Measurements from ENCODE around the gene KCNQ4.

Gene KCNQ4

DNA sequence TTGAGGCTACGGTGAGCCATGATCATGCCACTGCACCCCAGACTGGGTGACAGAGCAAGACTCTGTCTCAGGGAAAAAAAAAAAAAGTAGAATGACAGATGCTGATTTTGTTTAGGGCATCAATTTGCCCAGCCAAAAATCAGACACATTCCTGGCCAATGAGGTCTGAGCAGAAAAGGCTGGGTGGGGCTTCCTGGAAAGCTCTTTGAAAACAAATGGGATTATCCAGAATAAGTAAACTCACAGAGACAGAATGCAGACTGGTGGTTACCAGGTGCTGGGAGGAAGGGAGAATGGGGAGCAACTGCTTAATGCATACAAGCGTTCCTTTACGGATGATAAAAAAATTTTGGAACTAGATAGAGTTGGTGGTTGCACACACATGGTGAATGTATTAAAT is 88.7 kb downstream of the KCNQ4 start:
- in situ Hi-C loops (cut with MboI; ENCODE audit: low sequenced_read_pairs, unreplicated experiment), result no loop called here
- no peak for DNase-seq (ENCODE audit: low spot score)
- TF ChIP-seq, protein P1, sequence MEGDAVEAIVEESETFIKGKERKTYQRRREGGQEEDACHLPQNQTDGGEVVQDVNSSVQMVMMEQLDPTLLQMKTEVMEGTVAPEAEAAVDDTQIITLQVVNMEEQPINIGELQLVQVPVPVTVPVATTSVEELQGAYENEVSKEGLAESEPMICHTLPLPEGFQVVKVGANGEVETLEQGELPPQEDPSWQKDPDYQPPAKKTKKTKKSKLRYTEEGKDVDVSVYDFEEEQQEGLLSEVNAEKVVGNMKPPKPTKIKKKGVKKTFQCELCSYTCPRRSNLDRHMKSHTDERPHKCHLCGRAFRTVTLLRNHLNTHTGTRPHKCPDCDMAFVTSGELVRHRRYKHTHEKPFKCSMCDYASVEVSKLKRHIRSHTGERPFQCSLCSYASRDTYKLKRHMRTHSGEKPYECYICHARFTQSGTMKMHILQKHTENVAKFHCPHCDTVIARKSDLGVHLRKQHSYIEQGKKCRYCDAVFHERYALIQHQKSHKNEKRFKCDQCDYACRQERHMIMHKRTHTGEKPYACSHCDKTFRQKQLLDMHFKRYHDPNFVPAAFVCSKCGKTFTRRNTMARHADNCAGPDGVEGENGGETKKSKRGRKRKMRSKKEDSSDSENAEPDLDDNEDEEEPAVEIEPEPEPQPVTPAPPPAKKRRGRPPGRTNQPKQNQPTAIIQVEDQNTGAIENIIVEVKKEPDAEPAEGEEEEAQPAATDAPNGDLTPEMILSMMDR (IDR thresholded peaks at IDR 0.05; ENCODE audit: borderline replicate concordance, control extremely low read depth, extremely low read depth, insufficient read depth, missing control alignments), result no peak

DNA sequence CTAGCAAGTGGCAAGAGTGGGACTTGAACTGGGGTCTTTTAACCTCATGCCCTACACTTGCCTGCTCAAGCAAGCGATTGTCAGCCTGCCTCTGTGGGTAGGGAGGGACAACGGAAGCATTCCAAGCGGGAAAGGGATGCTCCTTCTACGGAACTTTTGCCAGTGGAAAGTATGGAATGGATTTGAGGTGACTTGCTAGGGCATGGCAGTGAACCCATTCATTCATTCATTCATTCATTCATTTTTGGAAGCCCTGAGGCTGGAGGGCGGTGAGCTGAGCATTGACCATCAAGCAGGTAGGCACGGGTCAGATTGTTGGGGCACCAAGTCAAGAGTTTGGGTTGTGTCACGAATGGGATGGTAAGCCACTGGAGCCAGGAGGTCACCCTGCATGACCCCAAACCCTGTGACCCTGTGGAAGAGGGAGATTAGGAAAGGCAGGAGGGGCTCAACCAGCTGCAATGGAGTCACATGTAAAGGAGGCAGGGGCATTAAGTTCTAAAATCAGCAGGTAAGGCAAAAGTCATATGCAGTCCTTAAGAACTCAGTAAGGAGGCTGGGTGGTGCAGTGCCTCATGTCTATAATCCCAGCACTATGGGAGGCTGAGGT is 90.4 kb downstream of the KCNQ4 start:
- TF ChIP-seq, protein P1 (IDR thresholded peaks at IDR 0.05; ENCODE audit: borderline replicate concordance, control extremely low read depth, extremely low read depth, insufficient read depth, missing control alignments), result no peak
- DNase-seq (ENCODE audit: low spot score), result no peak
- in situ Hi-C loops (cut with MboI; ENCODE audit: low sequenced_read_pairs, unreplicated experiment), result no loop called here

DNA sequence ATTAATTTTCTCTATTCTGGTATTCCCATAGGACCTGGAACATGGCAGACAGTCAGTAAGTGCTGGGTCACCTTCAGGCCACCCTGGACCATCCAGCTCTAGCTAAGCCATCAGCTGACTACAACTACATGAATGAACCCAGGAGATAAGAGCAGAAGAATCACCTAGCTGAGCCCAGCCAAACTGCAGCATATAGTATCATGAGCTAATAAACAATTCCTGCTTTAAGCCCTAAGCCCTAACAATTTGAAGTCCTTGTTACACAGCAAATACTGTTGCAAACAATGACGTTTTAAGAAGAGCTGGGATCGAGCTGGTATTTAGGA is 92.8 kb downstream of the KCNQ4 start:
- TF ChIP-seq, protein P1 (IDR thresholded peaks at IDR 0.05; ENCODE audit: borderline replicate concordance, control extremely low read depth, extremely low read depth, insufficient read depth, missing control alignments), result no peak
- no peak for DNase-seq (ENCODE audit: low spot score)
- in situ Hi-C loops (cut with MboI; ENCODE audit: low sequenced_read_pairs, unreplicated experiment), result no loop called here

DNA sequence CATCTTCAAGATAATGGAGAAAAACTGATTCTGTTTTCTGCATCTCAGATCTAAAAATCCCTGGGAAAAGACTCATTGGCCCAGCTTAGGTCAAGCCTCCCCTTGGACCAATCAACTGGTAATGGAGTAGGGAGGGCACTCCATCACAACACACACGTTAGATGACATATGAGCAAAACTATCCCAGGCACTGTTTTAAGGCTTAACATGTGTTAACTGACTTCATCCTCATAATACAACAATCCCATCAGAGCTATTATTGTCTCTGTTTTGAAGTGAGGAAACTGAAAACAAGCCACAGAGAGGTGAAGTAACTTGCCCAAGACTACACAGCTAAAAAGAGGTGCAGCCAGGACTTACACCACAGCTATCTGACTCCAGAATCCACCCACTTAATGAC is 93.3 kb downstream of the KCNQ4 start:
- in situ Hi-C loops (cut with MboI; ENCODE audit: low sequenced_read_pairs, unreplicated experiment), result no loop called here
- DNase-seq (ENCODE audit: low spot score), result no peak
- TF ChIP-seq, protein P1 (IDR thresholded peaks at IDR 0.05; ENCODE audit: borderline replicate concordance, control extremely low read depth, extremely low read depth, insufficient read depth, missing control alignments), result no peak

DNA sequence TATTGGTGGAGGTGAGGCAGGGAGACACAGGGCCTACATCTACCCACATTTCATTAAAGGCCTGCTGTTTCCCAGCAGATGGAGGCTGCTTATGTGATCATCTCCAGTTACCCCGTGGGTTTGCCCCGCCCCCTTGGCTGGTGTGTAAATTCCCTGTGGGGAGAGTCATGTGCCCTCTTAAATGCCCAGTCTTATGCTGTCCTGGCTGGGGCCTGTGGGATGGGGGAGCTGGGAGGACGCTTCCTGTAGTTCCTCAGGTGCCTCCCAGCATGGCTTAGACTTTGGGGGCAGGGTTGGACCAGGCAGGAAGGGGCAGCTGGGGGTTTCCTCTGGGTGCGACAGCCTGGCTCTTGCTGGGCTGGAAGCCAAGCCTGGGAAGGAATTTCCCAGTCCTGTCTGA is 94.1 kb downstream of the KCNQ4 start:
- TF ChIP-seq, protein P1 (IDR thresholded peaks at IDR 0.05; ENCODE audit: borderline replicate concordance, control extremely low read depth, extremely low read depth, insufficient read depth, missing control alignments), result no peak
- in situ Hi-C loops (cut with MboI; ENCODE audit: low sequenced_read_pairs, unreplicated experiment), result no loop called here
- no peak for DNase-seq (ENCODE audit: low spot score)

DNA sequence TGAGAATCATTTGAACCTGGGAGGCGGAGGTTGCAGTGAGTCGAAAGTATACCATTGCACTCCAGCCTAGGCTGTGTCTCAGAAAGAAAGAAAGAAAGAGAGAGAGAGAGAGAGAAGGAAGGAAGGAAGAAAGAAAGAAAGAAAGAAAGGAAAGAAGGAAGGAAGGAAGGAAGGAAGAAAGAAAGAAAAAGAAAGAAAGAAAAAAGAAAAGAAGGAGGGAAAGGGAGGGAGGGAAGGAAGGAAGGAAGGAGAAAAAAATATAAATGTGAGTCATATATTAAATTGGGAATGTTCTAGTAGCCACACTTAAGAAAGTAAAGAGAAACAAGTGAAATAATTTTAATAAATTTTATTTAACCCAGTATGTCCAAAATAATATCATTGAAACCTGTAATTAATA is 95.3 kb downstream of the KCNQ4 start:
- TF ChIP-seq, protein P1 (IDR thresholded peaks at IDR 0.05; ENCODE audit: borderline replicate concordance, control extremely low read depth, extremely low read depth, insufficient read depth, missing control alignments), result no peak
- in situ Hi-C loops (cut with MboI; ENCODE audit: low sequenced_read_pairs, unreplicated experiment), result no loop called here
- DNase-seq (ENCODE audit: low spot score), result no peak

Data from GM13976 (cell line).